T-helper 22 cell (primary cell): ENCODE measurements around the gene PCDHGB3.
"Not testable (repeated sequence)": the region's sequence is repeated elsewhere in the genome, so short reads cannot be mapped to it uniquely, and the experiment has no call there.

Source experiments
- DNase-seq: peaks from one replicate; pipeline ENCODE4 v3.0.0-alpha.2; 2020; ENCODE audit warnings: low read depth

Gene PCDHGB3

DNA sequence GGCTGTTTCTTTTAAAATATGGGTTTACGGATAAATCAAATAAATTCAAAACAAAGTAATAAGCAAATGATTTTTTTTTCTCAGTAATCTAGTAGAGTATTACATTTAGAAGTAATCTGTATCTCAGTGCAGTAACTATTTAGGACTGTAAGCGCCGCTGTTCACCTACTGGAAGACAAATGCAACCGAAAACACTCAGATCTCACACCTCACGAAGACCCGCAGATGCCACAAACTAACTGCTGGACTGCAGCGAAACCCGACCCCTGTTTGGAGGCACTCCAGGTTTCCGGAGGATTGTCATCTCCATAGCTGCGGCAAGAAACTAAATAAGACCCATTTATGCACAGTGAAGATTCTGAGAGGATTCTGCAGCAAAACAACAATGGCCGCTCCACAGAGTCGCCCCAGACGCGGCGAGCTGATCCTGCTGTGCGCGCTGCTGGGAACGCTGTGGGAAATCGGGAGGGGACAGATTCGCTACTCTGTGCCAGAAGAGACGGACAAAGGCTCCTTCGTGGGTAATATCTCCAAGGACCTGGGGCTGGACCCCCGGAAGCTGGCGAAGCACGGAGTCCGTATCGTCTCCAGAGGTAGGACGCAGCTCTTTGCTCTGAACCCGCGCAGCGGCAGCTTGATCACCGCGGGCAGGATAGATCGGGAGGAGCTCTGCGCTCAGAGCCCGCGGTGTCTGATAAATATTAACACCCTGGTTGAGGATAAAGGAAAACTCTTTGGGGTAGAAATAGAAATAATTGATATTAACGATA lies 22.6 kb downstream of the PCDHGB3 start, which contains the start of gene PCDHGA8:
Gene PCDHGA8 (plus strand): TSS at position 205 of the 770 bp plus-strand sequence. CDS start 181 bp downstream, at position 386.
- no peak for DNase-seq

DNA sequence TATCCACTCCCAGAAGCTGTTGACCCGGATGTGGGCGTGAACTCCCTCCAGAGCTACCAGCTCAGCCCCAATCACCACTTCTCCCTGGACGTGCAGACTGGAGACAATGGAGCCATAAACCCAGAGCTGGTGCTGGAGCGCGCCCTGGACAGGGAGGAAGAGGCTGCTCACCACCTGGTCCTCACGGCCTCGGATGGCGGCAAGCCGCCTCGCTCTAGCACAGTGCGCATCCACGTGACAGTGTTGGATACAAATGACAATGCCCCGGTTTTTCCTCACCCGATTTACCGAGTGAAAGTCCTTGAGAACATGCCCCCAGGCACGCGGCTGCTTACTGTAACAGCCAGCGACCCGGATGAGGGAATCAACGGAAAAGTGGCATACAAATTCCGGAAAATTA lies 23.2 kb downstream of the PCDHGB3 start:
- DNase-seq, result no peak

DNA sequence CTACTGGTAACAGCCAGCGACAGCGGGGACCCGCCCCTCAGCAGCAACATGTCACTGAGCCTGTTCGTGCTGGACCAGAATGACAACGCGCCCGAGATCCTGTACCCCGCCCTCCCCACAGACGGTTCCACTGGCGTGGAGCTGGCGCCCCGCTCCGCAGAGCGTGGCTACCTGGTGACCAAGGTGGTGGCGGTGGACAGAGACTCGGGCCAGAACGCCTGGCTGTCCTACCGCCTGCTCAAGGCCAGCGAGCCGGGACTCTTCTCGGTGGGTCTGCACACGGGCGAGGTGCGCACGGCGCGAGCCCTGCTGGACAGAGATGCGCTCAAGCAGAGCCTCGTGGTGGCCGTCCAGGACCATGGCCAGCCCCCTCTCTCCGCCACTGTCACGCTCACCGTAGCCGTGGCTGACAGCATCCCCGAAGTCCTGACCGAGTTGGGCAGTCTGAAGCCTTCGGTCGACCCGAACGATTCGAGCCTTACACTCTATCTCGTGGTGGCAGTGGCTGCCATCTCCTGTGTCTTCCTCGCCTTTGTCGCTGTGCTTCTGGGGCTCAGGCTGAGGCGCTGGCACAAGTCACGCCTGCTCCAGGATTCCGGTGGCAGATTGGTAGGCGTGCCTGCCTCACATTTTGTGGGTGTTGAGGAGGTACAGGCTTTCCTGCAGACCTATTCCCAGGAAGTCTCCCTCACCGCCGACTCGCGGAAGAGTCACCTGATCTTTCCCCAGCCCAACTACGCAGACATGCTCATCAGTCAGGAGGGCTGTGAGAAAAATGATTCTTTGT lies 24.6 kb downstream of the PCDHGB3 start:
- DNase-seq, result not testable (repeated sequence)

DNA sequence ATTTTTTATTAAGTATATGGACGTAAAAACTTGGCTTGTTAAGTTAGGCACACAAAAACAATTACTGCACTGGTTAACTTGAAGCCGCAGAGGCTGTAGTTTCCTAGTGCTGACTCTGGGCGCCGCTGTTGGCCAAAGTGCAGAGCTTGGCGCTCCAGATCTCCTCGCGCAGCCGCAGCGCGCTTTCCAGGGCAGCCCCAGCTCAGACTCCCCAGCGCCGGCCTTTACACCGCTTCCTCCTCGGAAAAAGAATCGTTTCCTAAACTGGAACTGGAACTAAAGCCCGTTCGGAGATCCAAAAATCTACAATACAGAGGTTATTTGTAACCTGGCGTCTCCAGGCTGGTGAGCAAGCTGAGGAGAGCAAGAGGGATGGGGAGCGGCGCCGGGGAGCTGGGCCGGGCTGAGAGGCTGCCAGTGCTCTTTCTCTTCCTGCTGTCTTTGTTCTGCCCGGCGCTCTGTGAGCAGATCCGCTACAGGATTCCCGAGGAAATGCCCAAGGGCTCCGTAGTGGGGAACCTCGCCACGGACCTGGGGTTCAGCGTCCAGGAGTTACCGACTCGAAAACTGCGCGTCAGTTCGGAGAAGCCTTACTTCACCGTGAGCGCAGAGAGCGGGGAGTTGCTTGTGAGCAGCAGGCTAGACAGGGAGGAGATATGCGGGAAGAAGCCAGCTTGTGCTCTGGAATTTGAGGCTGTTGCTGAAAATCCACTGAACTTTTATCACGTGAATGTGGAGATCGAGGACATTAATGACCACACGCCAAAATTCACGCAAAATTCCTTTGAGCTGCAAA lies 27.9 kb downstream of the PCDHGB3 start, which contains the start of gene PCDHGB5:
Gene PCDHGB5 (plus strand): TSS at position 192 of the 796 bp plus-strand sequence. CDS start 181 bp downstream, at position 373.
- not testable (repeated sequence) for DNase-seq

DNA sequence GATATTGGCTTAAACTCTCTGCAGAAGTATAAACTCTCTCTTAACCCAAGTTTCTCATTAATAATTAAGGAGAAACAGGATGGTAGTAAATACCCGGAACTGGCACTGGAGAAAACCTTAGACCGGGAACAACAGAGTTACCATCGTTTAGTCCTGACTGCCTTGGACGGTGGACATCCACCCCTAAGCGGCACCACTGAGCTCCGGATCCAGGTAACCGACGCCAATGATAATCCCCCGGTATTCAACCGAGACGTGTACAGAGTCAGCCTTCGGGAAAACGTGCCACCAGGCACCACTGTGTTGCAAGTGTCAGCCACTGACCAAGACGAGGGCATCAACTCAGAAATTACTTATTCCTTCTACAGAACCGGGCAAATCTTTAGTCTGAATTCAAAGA lies 28.6 kb downstream of the PCDHGB3 start:
- no peak for DNase-seq

DNA sequence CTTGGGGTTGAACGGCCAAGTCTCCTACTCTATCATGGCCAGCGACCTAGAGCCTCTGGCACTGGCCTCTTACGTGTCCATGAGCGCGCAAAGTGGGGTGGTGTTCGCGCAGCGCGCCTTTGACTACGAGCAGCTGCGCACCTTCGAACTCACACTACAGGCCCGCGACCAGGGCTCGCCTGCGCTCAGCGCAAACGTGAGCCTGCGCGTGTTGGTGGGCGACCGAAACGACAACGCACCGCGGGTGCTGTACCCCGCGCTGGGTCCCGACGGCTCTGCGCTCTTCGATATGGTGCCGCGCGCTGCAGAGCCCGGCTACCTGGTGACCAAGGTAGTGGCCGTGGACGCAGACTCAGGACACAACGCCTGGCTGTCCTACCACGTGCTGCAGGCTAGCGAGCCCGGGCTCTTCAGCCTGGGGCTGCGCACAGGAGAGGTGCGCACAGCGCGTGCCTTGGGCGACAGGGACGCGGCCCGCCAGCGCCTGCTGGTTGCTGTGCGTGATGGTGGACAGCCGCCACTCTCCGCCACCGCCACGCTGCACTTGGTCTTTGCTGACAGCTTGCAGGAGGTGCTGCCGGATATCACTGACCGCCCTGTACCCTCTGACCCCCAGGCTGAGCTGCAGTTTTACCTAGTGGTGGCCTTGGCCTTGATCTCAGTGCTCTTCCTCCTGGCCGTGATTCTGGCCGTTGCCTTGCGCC lies 29.7 kb downstream of the PCDHGB3 start:
- DNase-seq, result no peak

DNA sequence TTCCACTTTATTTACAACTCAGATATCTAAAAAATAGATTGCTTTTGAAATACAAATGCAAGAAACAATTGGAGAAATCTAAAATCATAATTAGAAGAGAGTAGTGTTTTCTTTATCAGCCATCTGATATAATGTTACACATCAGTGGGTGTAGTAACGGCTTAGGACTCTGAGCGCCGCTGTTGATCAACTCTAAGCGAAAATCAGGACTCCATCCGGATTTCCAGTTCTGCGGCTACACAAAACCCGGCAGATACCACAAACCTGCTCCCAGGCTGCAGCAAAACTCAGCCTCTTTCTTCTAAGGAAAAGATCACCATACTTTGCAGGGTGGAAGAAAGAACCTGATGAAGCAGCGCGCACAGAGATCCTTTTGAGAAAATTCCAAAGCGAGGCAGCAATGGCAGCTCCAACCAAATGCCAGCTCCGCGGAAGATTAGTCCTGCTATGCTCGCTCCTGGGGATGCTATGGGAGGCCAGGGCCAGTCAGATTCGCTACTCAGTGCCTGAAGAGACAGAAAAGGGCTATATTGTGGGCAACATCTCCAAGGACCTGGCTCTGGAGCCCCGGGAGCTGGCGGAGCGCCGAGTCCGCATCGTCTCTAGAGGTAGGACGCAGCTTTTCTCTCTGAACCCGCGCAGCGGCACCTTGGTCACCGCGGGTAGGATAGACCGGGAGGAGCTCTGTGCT lies 32.7 kb downstream of the PCDHGB3 start, which contains the start of gene PCDHGA9:
Gene PCDHGA9 (plus strand): TSS at position 226 of the 691 bp plus-strand sequence. CDS start 175 bp downstream, at position 401.
- DNase-seq, result no peak

DNA sequence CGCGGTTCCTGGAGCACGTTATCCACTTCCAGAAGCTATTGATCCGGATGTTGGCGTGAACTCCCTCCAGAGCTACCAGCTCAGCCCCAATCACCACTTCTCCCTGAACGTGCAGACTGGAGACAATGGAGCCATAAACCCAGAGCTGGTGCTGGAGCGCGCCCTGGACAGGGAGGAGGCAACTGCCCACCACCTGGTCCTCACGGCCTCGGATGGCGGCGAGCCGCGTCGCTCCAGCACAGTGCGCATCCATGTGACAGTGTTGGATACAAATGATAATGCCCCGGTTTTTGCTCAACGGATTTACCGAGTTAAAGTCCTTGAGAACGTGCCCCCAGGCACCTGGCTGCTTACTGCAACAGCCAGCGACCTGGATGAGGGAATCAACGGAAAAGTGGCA lies 33.3 kb downstream of the PCDHGB3 start:
- no peak for DNase-seq

DNA sequence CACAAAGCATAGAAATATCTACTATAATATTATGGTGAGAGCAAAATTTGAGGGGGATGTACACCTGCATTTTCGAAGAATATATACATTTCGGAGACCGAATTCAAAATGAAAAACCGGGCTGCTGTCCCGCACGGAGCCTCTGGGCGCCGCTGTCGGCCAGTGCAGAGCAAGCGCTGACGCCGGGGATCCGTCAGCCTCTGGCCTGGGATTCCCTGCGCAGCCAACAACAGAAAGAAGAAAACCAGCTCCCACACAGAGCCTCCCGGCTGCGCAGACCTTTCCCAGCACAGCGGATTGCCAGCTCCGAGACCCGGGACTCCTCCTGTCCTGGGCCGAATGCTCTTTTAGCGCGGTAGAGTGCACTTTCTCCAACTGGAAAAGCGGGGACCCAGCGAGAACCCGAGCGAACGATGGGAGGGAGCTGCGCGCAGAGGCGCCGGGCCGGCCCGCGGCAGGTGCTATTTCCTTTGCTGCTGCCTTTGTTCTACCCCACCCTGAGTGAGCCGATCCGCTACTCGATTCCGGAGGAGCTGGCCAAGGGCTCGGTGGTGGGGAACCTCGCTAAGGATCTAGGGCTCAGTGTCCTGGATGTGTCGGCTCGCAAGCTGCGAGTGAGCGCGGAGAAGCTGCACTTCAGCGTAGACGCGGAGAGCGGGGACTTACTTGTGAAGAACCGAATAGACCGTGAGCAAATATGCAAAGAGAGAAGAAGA lies 37.9 kb downstream of the PCDHGB3 start, which contains the start of gene PCDHGB6:
Gene PCDHGB6 (plus strand): TSS at position 232 of the 716 bp plus-strand sequence. CDS start 182 bp downstream, at position 414.
- not testable (repeated sequence) for DNase-seq

DNA sequence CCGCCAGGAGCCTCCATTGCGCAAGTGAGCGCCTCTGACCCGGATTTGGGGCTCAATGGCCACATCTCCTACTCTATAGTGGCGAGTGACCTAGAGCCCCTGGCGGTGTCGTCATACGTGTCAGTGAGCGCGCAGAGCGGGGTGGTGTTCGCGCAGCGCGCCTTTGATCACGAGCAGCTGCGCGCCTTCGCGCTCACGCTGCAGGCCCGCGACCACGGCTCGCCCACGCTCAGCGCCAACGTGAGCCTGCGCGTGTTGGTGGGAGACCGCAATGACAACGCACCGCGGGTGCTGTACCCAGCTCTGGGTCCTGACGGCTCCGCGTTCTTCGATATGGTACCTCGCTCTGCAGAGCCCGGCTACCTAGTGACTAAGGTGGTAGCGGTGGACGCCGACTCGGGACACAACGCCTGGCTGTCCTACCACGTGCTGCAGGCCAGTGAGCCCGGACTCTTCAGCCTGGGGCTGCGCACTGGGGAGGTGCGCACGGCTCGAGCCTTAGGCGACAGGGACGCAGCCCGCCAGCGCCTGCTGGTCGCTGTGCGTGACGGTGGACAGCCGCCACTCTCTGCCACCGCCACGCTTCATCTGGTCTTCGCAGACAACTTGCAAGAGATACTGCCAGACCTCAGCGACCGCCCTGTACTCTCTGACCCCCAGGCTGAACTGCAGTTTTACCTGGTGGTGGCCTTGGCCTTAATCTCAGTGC lies 39.7 kb downstream of the PCDHGB3 start:
- DNase-seq, result no peak

DNA sequence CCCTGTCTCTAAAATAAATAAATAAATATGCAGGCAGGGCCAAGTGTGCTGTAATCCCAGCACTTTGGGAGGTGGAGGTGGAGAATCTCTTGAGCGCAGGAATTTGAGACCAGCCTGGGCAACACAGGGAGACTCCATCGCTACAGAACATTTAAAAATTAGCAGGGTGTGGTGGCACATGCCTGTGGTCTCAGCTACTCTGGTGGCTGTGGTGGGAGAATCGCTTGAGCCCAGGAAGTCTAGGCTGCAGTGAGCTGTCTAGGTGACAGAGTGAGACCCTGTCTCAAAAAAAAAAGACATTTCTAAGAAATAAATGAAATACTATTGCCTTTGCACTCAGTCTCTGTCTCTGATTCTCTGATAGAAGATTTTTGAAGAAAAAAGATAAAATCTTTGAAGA lies 41.5 kb downstream of the PCDHGB3 start:
- DNase-seq, result no peak

DNA sequence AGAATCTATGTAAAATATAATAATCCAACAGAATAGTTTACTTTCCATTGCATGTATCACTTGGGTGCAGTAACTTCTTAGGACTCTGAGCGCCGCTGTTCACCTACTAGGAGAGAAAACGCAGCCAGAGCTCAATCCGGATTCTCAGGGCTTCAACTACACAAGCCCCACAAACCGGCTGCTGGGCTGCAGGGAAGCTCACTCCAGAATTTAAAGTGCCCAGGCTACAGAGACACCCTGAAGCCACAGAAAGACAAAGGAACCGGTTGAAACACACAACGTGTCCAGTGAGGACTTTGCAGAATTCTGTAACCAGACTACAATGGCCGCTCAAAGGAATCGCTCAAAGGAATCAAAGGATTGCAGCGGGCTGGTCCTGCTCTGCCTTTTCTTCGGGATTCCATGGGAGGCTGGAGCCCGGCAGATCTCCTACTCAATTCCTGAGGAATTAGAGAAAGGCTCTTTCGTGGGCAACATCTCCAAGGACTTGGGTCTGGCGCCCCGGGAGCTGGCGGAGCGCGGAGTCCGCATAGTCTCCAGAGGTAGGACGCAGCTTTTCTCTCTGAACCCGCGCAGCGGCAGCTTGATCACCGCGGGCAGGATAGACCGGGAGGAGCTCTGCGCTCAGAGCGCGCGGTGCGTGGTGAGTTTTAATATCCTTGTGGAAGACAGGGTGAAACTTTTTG lies 43.0 kb downstream of the PCDHGB3 start, which contains the start of gene PCDHGA10:
Gene PCDHGA10 (plus strand): TSS at position 134 of the 686 bp plus-strand sequence. CDS start 189 bp downstream, at position 323.
- DNase-seq, result no peak

DNA sequence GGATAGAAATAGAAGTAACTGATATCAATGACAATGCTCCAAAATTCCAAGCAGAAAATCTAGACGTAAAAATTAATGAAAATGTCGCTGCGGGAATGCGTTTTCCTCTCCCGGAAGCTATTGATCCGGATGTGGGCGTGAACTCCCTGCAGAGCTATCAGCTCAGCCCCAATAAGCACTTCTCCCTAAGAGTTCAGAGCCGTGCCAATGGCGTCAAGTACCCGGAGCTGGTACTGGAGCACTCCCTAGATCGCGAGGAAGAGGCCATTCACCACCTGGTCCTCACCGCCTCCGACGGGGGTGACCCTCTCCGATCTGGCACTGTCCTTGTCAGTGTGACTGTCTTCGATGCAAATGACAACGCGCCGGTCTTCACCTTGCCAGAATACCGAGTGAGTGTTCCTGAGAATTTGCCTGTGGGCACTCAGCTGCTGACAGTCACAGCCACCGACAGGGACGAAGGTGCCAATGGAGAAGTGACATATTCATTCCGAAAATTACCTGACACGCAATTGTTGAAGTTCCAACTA lies 43.6 kb downstream of the PCDHGB3 start:
- DNase-seq, result no peak

DNA sequence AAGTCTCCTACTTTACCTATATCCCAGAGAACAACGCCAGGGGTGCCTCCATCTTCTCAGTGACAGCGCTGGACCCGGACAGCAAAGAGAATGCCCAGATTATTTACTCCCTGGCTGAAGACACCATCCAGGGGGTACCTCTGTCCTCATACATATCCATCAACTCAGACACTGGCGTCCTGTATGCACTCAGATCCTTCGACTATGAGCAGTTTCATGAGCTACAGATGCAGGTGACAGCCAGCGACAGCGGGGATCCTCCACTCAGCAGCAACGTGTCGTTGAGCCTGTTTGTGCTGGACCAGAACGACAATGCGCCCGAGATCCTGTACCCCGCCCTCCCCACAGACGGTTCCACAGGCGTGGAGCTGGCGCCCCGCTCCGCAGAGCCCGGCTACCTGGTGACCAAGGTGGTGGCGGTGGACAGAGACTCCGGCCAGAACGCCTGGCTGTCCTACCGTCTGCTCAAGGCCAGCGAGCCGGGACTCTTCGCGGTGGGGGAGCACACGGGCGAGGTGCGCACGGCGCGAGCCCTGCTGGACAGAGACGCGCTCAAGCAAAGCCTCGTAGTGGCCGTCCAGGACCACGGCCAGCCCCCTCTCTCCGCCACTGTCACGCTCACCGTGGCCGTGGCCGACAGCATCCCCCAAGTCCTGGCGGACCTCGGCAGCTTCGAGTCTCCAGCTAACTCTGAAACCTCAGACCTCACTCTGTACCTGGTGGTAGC lies 44.7 kb downstream of the PCDHGB3 start:
- not testable (repeated sequence) for DNase-seq

DNA sequence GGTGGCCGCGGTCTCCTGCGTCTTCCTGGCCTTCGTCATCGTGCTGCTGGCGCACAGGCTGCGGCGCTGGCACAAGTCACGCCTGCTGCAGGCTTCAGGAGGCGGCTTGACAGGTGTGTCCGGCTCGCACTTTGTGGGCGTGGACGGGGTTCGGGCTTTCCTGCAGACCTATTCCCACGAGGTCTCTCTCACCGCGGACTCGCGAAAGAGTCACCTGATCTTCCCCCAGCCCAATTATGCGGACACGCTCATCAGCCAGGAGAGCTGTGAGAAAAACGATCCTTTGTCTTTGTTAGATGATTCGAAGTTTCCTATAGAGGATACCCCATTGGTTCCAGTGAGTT lies 45.2 kb downstream of the PCDHGB3 start:
- DNase-seq, result not testable (repeated sequence)

DNA sequence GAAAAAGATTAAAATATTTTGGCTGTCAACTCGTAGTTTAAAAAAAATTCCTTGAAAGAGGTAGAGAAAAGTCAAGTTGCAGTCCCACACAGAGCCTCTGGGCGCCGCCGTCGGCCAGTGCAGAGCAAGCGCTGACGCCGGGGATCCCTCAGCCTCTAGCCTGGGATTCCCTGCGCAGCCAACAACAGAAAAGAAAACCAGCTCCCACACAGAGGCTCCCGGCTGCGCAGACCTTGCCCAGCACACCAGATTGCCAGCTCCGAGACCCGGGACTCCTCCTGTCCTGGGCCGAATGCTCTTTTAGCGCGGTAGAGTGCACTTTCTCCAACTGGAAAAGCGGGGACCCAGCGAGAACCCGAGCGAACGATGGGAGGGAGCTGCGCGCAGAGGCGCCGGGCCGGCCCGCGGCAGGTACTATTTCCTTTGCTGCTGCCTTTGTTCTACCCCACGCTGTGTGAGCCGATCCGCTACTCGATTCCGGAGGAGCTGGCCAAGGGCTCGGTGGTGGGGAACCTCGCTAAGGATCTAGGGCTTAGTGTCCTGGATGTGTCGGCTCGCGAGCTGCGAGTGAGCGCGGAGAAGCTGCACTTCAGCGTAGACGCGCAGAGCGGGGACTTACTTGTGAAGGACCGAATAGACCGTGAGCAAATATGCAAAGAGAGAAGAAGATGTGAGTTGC lies 47.6 kb downstream of the PCDHGB3 start, which contains the start of gene PCDHGB7:
Gene PCDHGB7 (plus strand): TSS at position 184 of the 679 bp plus-strand sequence. CDS start 183 bp downstream, at position 367.
- not testable (repeated sequence) for DNase-seq
